TTC549 (cell line): Measurements from ENCODE around the gene PLD2.

Experiments used
- FAIRE-seq: peaks from 2 replicates; lab custom pipeline; 2012; peaks lifted over from hg19 to GRCh38; lab: Jason Lieb, UNC

The PLD2 gene

GRCh38 chr17:4833941-4834680 lies 27.2 kb downstream of the PLD2 start:
- FAIRE-seq: no peak

- FAIRE-seq: no peak
Measured at GRCh38 chr17:4834681-4835020, 27.7 kb downstream of the PLD2 start.

GRCh38 chr17:4836221-4836620 lies 29.3 kb downstream of the PLD2 start:
- FAIRE-seq: no peak

DNA sequence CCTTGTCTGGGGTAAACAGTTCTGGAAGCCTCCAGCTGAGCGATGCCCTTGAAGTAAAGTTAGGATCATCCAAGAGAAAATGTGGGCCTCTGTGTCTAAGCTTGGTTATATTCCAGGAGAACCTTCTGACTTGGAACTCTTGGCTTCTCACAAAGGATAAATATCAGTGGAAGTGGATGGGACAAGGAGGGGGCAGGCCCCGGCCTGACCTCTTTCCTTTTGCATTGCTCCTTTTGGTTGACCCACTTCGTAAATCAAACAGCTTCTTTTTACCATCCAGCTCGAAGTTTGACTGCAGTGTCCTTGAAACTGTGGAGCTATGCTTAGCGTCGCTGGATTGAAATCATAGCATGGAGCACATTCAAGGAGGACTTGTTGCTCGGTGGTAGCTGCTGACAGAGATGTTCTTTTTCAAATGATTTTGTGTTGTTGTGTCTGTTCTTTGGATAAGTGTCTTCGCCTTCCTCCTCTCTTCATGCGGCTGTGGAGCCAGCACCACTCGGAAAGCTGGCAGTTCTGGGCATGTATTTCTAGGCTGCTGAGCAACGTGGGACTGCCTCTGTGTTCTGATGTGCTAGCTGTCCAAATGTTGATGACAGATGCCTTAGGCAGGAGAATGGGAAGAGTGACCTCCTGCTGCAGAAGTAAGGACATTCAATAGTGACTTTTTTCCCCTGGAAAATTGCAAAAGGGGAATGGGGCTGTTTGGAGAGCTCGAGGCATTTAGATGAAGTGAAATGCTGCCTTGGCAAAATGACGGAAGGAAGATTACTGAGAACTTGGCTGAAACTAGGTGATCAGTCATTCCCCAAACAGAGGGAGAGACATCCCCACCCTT lies 30.7 kb downstream of the PLD2 start:
- FAIRE-seq: no peak

DNA sequence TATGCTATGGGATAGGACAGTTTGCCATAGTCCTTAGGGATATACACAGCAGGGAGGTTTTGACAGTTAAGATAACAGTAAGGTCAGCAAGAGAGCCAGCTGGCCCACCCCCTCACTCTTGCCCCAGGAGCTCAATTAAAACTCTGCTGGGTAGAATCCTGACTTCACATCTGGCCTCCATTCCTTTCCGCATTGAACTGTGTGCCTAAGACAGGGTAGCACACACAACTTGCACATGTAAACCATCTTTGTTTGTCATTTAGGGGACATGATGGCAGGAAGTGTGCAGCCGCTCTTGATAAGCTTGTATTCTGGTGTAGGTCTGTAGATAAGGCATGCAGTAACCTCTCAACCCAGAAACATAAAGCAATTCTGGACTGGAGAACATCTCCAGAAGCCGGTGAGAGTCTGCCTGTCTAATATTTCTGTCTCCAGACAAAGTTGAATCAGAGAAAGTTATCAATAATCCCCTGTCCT lies 31.4 kb downstream of the PLD2 start:
- no peak for FAIRE-seq

- FAIRE-seq: no peak
Measured at GRCh38 chr17:4839221-4839620, 32.3 kb downstream of the PLD2 start.

DNA sequence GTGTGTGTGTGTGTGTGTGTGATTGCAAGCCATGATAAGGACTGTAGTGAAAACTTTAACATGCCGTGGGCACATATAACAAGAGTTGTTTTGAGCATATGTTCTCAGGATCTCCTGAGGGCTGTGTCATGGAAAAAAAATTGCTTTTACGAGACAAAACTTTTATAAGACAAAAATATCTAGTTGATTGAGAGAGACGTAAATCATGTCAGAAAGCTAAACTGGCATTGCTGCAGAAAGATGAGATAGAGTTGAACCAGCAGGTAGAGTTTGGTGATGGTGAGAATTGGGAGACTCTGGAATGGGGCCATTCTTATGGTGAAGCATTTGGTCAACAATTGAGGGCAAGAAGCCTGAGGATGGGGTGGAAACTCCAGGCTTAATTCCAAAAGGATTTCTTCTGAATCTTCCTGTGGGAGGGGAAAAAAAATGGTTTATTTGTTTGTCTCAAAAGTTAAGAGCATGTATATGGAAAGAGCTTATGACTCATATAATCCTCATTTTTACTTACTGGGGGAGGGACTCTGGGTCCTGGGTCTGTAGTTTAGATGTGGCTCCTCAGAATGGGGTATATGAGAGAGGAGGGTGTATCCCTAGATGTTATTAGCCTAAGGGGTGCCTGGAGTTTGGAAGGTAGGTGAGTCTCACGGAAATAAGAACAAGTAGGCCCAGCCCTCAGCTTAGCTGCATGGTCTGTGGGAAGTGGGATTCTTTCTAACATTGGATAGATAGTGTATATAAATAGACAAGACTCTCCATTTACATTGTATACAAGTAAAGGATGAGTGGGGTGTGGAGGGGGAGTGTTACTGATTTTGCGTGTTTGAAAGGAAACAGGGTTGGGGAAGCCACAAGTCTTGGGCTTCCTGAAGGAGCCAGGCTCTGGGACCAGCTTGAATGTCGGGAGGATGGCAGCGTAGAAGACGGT lies 33.3 kb downstream of the PLD2 start:
- FAIRE-seq: no peak

- FAIRE-seq: no peak
Measured at GRCh38 chr17:4840893-4841242, 33.9 kb downstream of the PLD2 start.

DNA sequence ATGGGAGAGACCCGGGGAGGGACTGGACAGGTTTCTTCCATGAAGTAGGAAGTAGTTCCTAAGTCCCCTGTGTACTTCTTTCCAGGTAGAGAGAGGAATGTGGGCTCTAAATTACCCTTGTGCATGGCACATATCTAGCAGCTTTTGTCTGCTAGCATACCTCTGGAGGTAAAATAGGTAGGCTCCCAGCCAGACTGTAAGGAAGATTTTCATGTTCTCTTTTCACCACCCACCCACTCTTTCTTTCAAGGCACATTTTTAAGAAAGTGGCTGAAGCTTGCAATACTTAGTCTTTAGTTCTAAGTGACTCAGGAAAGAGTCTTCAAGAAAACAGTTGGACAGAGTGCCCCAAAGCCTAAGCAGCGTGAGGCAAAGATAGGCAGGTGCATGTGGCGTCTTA lies 35.4 kb downstream of the PLD2 start:
- FAIRE-seq: no peak

DNA sequence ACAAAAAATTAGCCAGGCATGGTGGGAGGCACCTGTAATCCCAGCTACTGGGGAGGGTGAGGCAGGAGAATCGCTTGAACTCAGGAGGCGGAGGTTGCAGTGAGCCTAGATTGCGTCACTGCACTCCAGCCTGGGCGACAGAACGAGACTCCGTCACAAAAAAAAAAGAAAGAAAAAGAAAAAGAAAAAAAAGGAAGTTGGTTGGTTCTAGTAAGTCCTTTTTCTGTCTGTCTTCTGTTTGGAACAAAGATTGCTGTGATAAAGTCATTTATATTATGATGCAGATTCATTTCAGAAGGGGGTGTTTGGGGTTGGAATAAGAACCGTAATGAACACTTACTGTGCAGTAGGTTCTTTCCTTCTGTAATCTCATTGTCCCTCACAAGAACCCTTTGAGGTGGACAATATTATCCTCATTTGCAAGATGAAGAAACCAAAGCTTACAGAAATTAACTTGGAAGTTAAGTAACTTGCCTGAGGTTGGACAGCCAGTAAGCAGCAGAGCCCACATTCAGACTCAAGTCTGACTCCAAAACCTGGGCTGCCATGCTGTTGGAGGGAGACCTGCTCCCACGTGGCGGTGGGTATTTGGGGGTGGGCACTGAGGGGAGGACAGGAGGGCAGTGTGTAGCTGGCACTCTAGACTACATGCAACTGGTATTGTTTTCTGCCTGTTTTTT lies 36.5 kb downstream of the PLD2 start:
- no peak for FAIRE-seq

GRCh38 chr17:4845118-4845517 lies 38.2 kb downstream of the PLD2 start:
- FAIRE-seq: no peak

GRCh38 chr17:4846635-4847390 lies 39.9 kb downstream of the PLD2 start:
- no peak for FAIRE-seq

GRCh38 chr17:4849011-4849536 lies 42.1 kb downstream of the PLD2 start:
- FAIRE-seq: no peak

GRCh38 chr17:4850246-4850645 lies 43.3 kb downstream of the PLD2 start:
- FAIRE-seq: no peak

DNA sequence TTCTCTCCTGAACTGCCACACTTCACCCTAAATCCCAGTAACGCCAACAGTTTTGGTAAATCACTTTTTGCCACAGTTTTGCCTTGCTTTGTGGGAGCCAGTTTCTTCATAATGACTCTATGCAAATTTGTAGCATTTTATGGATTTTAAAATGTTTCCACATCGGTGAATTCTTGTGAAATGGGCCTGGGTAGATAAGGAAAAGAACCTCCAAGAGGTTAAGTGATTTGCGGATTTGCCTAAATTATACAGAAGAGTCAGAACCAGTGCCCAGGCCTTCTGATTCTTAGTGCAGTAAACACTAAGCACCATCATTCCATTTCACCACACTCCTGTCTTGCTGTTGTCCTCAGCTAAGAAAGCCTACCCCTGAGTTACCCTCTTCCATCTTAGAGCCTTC lies 44.1 kb downstream of the PLD2 start:
- no peak for FAIRE-seq

DNA sequence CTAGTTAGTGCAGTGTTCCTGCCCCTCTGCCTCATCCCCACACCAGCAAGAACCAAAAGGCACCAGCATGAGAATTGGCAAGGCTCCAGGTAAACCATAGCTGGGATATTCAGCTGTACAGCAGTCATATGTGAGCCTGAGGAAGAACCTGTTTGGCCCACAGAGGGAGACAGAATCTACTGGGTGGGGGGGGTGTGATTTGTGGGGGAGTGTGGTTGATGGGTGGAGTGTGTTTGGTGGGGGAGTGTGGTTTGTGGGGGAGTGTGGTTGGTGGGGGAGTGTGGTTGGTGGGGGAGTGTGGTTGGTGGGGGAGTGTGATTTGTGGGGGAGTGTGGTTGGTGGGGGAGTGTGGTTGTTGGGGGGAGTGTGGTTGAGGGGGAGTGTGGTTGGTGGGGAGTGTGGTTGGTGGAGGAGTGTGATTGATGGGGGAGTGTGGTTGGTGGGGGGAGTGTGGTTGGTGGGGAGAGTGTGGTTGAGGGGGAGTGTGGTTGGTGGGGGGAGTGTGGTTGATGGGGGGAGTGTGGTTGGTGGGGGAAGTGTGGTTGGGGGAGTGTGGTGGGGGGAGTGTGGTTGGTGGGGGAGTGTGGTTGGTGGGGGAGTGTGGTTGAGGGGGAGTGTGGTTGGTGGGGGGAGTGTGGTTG lies 45.7 kb downstream of the PLD2 start:
- no peak for FAIRE-seq

DNA sequence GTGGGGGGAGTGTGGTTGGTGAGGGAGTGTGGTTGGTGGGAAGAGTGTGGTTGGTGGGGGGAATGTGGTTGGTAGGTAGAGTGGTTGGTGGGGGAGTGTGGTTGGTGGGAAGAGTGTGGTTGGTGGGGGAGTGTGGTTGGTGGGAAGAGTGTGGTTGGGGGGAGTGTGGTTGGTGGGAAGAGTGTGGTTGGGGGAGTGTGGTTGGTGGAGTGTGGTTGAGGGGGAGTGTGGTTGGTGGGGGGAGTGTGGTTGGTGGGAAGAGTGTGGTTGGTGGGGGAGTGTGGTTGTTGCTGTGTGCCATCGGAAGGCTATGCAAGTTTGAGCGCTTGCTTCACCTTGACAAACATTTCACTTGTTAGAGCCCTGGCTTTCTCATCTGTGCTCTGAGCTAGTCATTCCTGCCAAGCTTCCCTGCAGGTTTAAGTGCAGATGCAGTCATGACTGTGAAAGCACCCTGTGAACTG lies 46.3 kb downstream of the PLD2 start:
- FAIRE-seq: no peak

DNA sequence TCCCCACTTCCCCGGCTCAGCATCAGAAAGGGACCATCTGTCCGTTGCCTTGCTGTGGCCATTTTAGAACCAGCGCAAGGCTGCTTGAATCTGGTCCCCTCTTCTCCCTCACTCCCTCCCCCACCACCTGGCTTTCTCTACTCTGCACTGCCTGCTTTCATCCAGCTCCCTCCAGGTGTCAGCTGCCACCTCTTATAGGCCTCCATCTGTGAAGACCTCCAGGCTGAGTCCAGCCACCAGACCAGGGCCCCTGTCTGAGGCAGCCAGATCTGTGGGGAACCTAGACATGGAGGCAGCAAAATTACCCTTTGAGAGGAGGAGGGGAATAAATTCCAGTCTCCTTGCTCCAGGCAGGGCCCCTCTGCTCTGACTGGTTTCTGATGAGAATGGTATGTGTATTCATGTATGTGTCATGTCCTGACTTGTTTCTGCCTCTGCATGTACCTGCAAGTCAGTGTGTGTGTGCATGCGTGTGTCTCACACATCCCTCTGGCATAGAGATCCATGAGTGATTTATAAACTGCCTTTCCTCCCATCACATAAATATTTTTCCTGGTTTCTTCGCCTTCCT lies 47.2 kb downstream of the PLD2 start:
- FAIRE-seq: no peak

DNA sequence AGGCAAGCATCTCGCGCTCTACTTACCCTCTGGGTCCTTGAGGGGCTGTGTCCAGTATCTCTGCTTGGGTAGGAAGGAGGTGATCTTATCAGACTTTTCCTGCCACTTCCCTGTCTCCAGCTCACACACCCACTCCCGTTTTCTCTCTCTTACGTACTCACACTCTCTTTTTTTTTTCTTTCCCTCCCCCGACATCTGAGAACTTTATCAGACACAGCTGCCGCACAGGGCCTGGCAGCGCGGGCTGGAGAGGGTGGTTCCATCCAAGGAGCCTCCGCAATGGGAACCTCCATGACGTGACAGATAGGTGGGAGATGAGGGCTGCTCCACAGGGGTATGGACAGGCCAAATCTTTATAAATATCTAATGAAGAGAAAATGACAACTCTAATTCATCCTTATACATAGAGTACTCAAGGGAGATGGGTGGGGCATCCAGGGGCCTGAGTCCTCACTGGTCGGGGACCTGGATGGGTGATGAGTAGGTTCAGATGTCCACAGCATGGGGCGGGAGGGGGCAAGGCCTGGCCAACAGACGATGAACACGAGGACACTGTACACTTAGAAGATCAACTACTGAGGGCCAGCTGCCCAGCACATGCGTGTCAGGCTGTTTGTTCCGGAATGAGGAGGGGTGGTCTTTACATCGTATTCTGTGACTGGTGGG lies 49.5 kb downstream of the PLD2 start:
- FAIRE-seq: no peak

- no peak for FAIRE-seq
Measured at GRCh38 chr17:4856937-4857314, 50.0 kb downstream of the PLD2 start.
